IMR-90 (cell line): ENCODE measurements around the gene RGL1. TPM values are rescaled to one million over a fixed set of nuclear protein-coding genes. Genes with fewer than 3 reads are reported as not detected.

Experiments
- ATAC-seq: fragments of 200-7000 bp; cut with Tn5 transposase; 2 replicates; pipeline ENCODE4 v1.9.1; 2020; ENCODE audit warnings: low read depth, mild to moderate bottlenecking, moderate library complexity
- BruUV-seq: library from RNA; stranded (reverse); fragments of 400-500 nt; replicated peaks from 2 replicates; lab custom pipeline; 2021; lab: Mats Ljungman, UMichigan
- CTCF ChIA-PET: fragments of 300-600 bp; formaldehyde crosslinking; extraction: SDS; loops from one replicate; lab custom pipeline; 2021; ENCODE audit warnings: antibody characterized with exemption; lab: Yijun Ruan, JAX
- POLR2A ChIA-PET: fragments of 300-600 bp; sonication (Branson Sonifier 250); formaldehyde crosslinking; loops from one replicate; lab custom pipeline; 2022; ENCODE audit warnings: antibody characterized with exemption; ENCODE audit not compliant: unreplicated experiment; lab: Charles Lee
- DNase-seq: peaks from one replicate; pipeline ENCODE4 v3.0.0; 2013
- H2AFZ ChIP-seq: replicated peaks from 2 replicates; pipeline ENCODE3; 2013; ENCODE audit warnings: low read length, mild to moderate bottlenecking; ENCODE audit not compliant: poor library complexity
- H2AK5ac ChIP-seq: 2 replicates; pipeline ENCODE4 v1.6.1; 2013; ENCODE audit warnings: low read depth, low read length, inconsistent platforms
- H2AK9ac ChIP-seq: replicated peaks from 2 replicates; pipeline ENCODE3; 2013; ENCODE audit warnings: mild to moderate bottlenecking, low read depth, low read length, moderate library complexity; ENCODE audit not compliant: poor library complexity
- H2BK120ac ChIP-seq: 2 replicates; pipeline ENCODE4 v1.6.1; 2013; ENCODE audit warnings: low read depth, low read length, inconsistent platforms
- H2BK15ac ChIP-seq: 3 replicates; pipeline ENCODE4 v1.6.1; 2013; ENCODE audit warnings: low read depth, low read length, inconsistent platforms
- H2BK20ac ChIP-seq: 2 replicates; pipeline ENCODE4 v1.6.1; 2013; ENCODE audit warnings: low read depth, mild to moderate bottlenecking, inconsistent platforms, low read length, moderate library complexity
- H2BK5ac ChIP-seq: 2 replicates; pipeline ENCODE4 v1.6.1; 2013; ENCODE audit warnings: mild to moderate bottlenecking, low read depth, low read length, inconsistent platforms; ENCODE audit not compliant: poor library complexity, severe bottlenecking
- H3K14ac ChIP-seq: replicated peaks from 2 replicates; pipeline ENCODE4 v1.6.1; 2013; ENCODE audit warnings: low read depth, low read length, inconsistent platforms
- H3K18ac ChIP-seq: 2 replicates; pipeline ENCODE4 v1.6.1; 2013; ENCODE audit warnings: low read depth, low read length, control low read depth
- H3K23ac ChIP-seq: 2 replicates; pipeline ENCODE4 v1.6.1; 2013; ENCODE audit warnings: low read depth, low read length, inconsistent platforms
- H3K27ac ChIP-seq: 2 replicates; pipeline ENCODE4 v1.5.1; 2013; ENCODE audit warnings: mild to moderate bottlenecking, control low read depth, low read length; ENCODE audit not compliant: insufficient read depth
- H3K27me3 ChIP-seq: 2 replicates; pipeline ENCODE4 v1.6.1; 2013; ENCODE audit warnings: low read length; ENCODE audit not compliant: control insufficient read depth, insufficient read depth
- H3K36me3 ChIP-seq: 2 replicates; pipeline ENCODE4 v1.6.1; 2013; ENCODE audit warnings: low read length, mixed read lengths; ENCODE audit not compliant: control insufficient read depth, insufficient read depth
- H3K4ac ChIP-seq: 2 replicates; pipeline ENCODE4 v1.6.1; 2013; ENCODE audit warnings: low read depth, low read length, inconsistent platforms
- H3K4me1 ChIP-seq: 2 replicates; pipeline ENCODE4 v1.6.1; 2013; ENCODE audit warnings: low read length, mixed read lengths; ENCODE audit not compliant: control insufficient read depth, insufficient read depth
- H3K4me2 ChIP-seq: 2 replicates; pipeline ENCODE4 v1.6.1; 2013; ENCODE audit warnings: low read depth, mild to moderate bottlenecking, control low read depth, low read length, moderate library complexity
- H3K4me3 ChIP-seq: 2 replicates; pipeline ENCODE4 v1.5.1; 2013; ENCODE audit warnings: low read depth, mild to moderate bottlenecking, control low read depth, low read length, moderate library complexity; ENCODE audit not compliant: insufficient read depth
- H3K56ac ChIP-seq: 2 replicates; pipeline ENCODE4 v1.6.1; 2013; ENCODE audit warnings: low read length, inconsistent platforms; ENCODE audit not compliant: insufficient read depth; ENCODE audit errors: extremely low read depth
- H3K79me1 ChIP-seq, 2 experiments: 2 replicates each; pipeline ENCODE4 v1.6.1; 2013; ENCODE audit warnings: low read length in 2 of 2, inconsistent platforms in 1 of 2, low read depth in 1 of 2
- H3K9ac ChIP-seq: 2 replicates; pipeline ENCODE4 v1.6.1; 2013; ENCODE audit warnings: low read depth, low read length, control low read depth
- H3K9me1 ChIP-seq: 2 replicates; pipeline ENCODE4 v1.6.1; 2013; ENCODE audit warnings: low read length, inconsistent platforms; ENCODE audit not compliant: insufficient read depth
- H3K9me3 ChIP-seq: 2 replicates; pipeline ENCODE4 v1.6.1; 2013; ENCODE audit warnings: low read length; ENCODE audit not compliant: control insufficient read depth, insufficient read depth
- H4K20me1 ChIP-seq: 2 replicates; pipeline ENCODE4 v1.6.1; 2013; ENCODE audit warnings: low read length, inconsistent platforms; ENCODE audit not compliant: insufficient read depth
- H4K5ac ChIP-seq: 2 replicates; pipeline ENCODE4 v1.6.1; 2013; ENCODE audit warnings: mild to moderate bottlenecking, low read depth, low read length, control low read depth
- H4K8ac ChIP-seq, 2 experiments: 2 replicates each; pipeline ENCODE4 v1.6.1; 2013; ENCODE audit warnings: low read depth in 2 of 2, low read length in 2 of 2, control low read depth in 1 of 2, inconsistent platforms in 1 of 2
- H4K91ac ChIP-seq: 2 replicates; pipeline ENCODE4 v1.6.1; 2013; ENCODE audit warnings: low read depth, low read length, inconsistent platforms; ENCODE audit not compliant: insufficient read depth
- CEBPB ChIP-seq: IDR thresholded peaks from 2 replicates; pipeline ENCODE4 v1.6.1; 2012; ENCODE audit warnings: low read depth, low read length, improper control_type of control experiment
- NFE2L2 ChIP-seq: fragments of 150-350 bp; IDR thresholded peaks from 2 replicates; pipeline ENCODE4 v1.6.1; 2016; ENCODE audit warnings: low read depth, mild to moderate bottlenecking, low read length
- RCOR1 ChIP-seq: IDR thresholded peaks from 2 replicates; pipeline ENCODE4 v1.6.1; 2012; ENCODE audit warnings: mild to moderate bottlenecking, low read length, improper control_type of control experiment; ENCODE audit not compliant: insufficient replicate concordance
- SMC3 ChIP-seq: fragments of 150-350 bp; IDR thresholded peaks from 2 replicates; pipeline ENCODE4 v1.6.1; 2016; ENCODE audit warnings: low read depth, mild to moderate bottlenecking, antibody characterized with exemption, low read length, moderate library complexity
- WGBS, 2 experiments: methylation state at CpG; one replicate each; pipeline versions ENCODE4 v1.1.5 to v1.1.7; 2013; ENCODE audit warnings: missing lambda C conversion rate in 2 of 2; ENCODE audit not compliant: insufficient read length in 1 of 2; ENCODE audit errors: extremely low coverage in 2 of 2; 5-methylcytosine and 5-hydroxymethylcytosine counted together
- dilution Hi-C: fragments of 300-500 bp; cut with HindIII; formaldehyde crosslinking; loops from one replicate; pipeline ENCODE4 v1.14.3; 2018; ENCODE audit warnings: low sequenced_read_pairs; ENCODE audit not compliant: unreplicated experiment
- in situ Hi-C: fragments of 300-500 bp; cut with MboI; formaldehyde crosslinking; loops from 3 replicates; pipeline ENCODE4 v1.14.3; 2019; ENCODE audit warnings: low sequenced_read_pairs, inconsistent platforms, mixed read lengths
- intact Hi-C: fragments of 100-400 bp; cut with micrococcal nuclease; formaldehyde crosslinking; loops from 2 replicates; pipeline ENCODE4 v1.10.0; 2022
- polyA plus RNA-seq, 3 experiments: library from polyadenylated mRNA; depleted of rRNA; stranded (reverse); fragments of >200 nt; gene quantifications; 2 replicates each; pipeline ENCODE4 v1.2.3, GENCODE V29; 2012; ENCODE audit warnings: low replicate concordance in 1 of 3
- total RNA-seq: library from RNA; depleted of rRNA; stranded (reverse); fragments of >200 nt; gene quantifications from 2 replicates; pipeline ENCODE4 v1.2.3, GENCODE V29; 2012

The RGL1 gene
- total and polyA plus RNA-seq, 2 of the 4 experiments (the other 2 are of a cell fraction), result 4.7 to 7.5 TPM

- Histone ChIP-seq H3K14ac (peak overlapping the region; percentile 69), H4K91ac (peak overlapping the region; percentile 42; the same call in 1 of the 2 replicates), H3K4ac (peak overlapping the region; percentile 80), H3K27me3 (no peaks in the 10 kb centered on the region), H3K27ac (no peak overlapping the region), H3K79me1 (no peaks in the 10 kb centered on the region; a peak in 1 of 4 replicates), H3K9ac (no peak overlapping the region), H2AFZ (no peak overlapping the region), H3K36me3 (peaks cover 7% of the 10 kb centered on the region), H2BK5ac (no peak overlapping the region), H2BK20ac (peak overlapping the region; percentile 74), H3K4me1 (peaks cover 11% of the 10 kb centered on the region), H2BK120ac (peak overlapping the region; percentile 80), H3K23ac (peak overlapping the region; percentile 69; the same call in 1 of the 2 replicates), H3K4me3 (no peak overlapping the region), H2AK9ac (no peak overlapping the region), H3K4me2 (no peak overlapping the region), H4K5ac (0 out of 2 replicates have a peak overlapping the region, but pooled peaks have one; percentile 43), H3K56ac (no peak overlapping the region), H3K9me3 (no peaks in the 10 kb centered on the region), H3K18ac (peak overlapping the region; percentile 67), H3K9me1 (peaks cover 13% of the 10 kb centered on the region), H2AK5ac (peak overlapping the region; percentile 68), H4K8ac (peak overlapping the region; percentile 56 to 80), H2BK15ac (peak overlapping the region; percentile 30; the same call in 2 of the 3 replicates), H4K20me1 (no peaks in the 10 kb centered on the region; the same call in 1 of the 2 replicates)
- TF ChIP-seq RCOR1 (no peak), NFE2L2 (no peak), CEBPB (peak; percentile 35; the same call in 1 of the 2 replicates), SMC3 (no peak)
- intact Hi-C loops (no loop called here), dilution Hi-C loops (no loop called here), in situ Hi-C loops (no loop called here)
- ChIA-PET CTCF (interaction anchor here (1.0 to 1.6 kb wide), 3 partner anchors 33 to 342 kb away, joined by 3 to 4 read pairs (median 3); no protein-coding TSS in a partner anchor), POLR2A (no interaction called here)
- DNase-seq (no peak), ATAC-seq (no peak)
- no TSS peak for BruUV-seq
- WGBS, 2 experiments, result 100% methylated on average over 2 of the region's 8 CpGs; no CpG with 5 or more reads in 1 of the 2 experiments
Observed at GRCh38 chr1:183882335-183883167, 77.6 kb downstream of the RGL1 start.
